Esophagus squamous epithelium (tissue), 4 donors: ENCODE measurements around the gene MOB2.

Experiments used
- POLR2A ChIP-seq, 4 donors: fragments of 450-650 bp; IDR thresholded peaks; one replicate each; pipeline ENCODE4 v1.6.1; 2017; ENCODE audit warnings: antibody characterized with exemption in 4 of 4, mild to moderate bottlenecking in 4 of 4, moderate library complexity in 3 of 4
- TF ChIP-seq, protein P1 (sequence below), 6 experiments: fragments of 450-650 bp in 4 of 6; fragments of 200-600 bp in 2 of 6; sonication (generic) in 2 of 6; IDR thresholded peaks; one replicate each; pipeline ENCODE4 v1.5.1; 2016 to 2019; ENCODE audit warnings: antibody characterized with exemption in 6 of 6, mild to moderate bottlenecking in 4 of 6, moderate library complexity in 4 of 6

DNA sequence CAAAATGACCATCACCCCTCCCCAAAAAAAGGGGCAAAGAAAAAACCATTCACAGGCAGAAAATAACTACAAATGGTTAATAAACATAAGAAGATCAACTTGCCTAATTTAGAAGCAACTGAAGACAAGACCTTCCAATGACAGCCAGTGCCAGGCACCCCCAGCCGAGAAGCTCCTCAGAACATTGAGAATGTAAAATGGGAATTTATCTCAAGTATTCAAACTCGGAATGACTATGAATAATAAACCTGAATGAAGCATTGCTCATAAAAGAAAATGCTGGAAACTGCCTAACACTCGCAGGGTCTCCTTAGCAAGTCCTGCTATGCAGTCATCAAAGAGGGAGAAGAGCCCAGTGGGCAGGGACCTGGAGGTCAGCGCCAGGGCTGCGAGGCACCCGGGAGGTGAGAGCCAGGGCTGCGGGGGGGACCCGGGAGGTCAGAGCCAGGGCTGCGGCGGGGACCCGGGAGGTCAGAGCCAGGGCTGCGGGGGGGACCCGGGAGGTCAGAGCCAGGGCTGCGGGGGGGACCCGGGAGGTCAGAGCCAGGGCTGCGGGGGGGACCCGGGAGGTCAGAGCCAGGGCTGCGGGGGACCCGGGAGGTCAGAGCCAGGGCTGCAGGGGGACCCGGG is 23.2 kb upstream of the MOB2 start:
- TF ChIP-seq, protein P1, sequence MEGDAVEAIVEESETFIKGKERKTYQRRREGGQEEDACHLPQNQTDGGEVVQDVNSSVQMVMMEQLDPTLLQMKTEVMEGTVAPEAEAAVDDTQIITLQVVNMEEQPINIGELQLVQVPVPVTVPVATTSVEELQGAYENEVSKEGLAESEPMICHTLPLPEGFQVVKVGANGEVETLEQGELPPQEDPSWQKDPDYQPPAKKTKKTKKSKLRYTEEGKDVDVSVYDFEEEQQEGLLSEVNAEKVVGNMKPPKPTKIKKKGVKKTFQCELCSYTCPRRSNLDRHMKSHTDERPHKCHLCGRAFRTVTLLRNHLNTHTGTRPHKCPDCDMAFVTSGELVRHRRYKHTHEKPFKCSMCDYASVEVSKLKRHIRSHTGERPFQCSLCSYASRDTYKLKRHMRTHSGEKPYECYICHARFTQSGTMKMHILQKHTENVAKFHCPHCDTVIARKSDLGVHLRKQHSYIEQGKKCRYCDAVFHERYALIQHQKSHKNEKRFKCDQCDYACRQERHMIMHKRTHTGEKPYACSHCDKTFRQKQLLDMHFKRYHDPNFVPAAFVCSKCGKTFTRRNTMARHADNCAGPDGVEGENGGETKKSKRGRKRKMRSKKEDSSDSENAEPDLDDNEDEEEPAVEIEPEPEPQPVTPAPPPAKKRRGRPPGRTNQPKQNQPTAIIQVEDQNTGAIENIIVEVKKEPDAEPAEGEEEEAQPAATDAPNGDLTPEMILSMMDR (IDR thresholded peaks at IDR 0.05): no peak
- TF ChIP-seq POLR2A (IDR thresholded peaks at IDR 0.05): no peak
